H1 (cell line): ENCODE measurements around the gene CHSY3. TPM values are rescaled to one million over a fixed set of nuclear protein-coding genes. Genes with fewer than 3 reads are reported as not detected.

Experiments
- CTCF ChIA-PET: fragments of 300-600 bp; sonication (Branson Sonifier 250); formaldehyde crosslinking; loops from one replicate; lab custom pipeline; 2021; ENCODE audit not compliant: partially characterized antibody; lab: Charles Lee
- POLR2A ChIA-PET: fragments of 300-600 bp; sonication (Branson Sonifier 250); formaldehyde crosslinking; loops from one replicate; lab custom pipeline; 2021; ENCODE audit warnings: inconsistent platforms; ENCODE audit not compliant: partially characterized antibody; lab: Charles Lee
- DNase-seq, 2 experiments: peaks; one replicate each; pipeline versions ENCODE4 v3.0.0 to v3.0.0-alpha.2; 2010 to 2022; ENCODE audit warnings: low spot score in 2 of 2, low read depth in 1 of 2, mixed read lengths in 1 of 2
- FAIRE-seq: peaks from 2 replicates; lab custom pipeline; 2011; peaks lifted over from hg19 to GRCh38; lab: Jason Lieb, UNC
- H2AFZ ChIP-seq: 2 replicates; pipeline ENCODE4 v1.8.1; 2012; ENCODE audit warnings: low read length, inconsistent platforms
- H2AK5ac ChIP-seq: 2 replicates; pipeline ENCODE4 v1.6.1; 2013; ENCODE audit warnings: low read depth, low read length
- H2BK120ac ChIP-seq: replicated peaks from 2 replicates; pipeline ENCODE3; 2013; ENCODE audit warnings: low read depth, low read length, inconsistent platforms
- H2BK12ac ChIP-seq: 2 replicates; pipeline ENCODE4 v1.6.1; 2013; ENCODE audit warnings: low read depth, low read length
- H2BK15ac ChIP-seq: 2 replicates; pipeline ENCODE4 v1.6.1; 2013; ENCODE audit warnings: low read length
- H2BK20ac ChIP-seq: 2 replicates; pipeline ENCODE4 v1.6.1; 2013; ENCODE audit warnings: low read length
- H2BK5ac ChIP-seq: 2 replicates; pipeline ENCODE4 v1.6.1; 2013; ENCODE audit warnings: low read depth, low read length
- H3K14ac ChIP-seq: 2 replicates; pipeline ENCODE4 v1.6.1; 2013; ENCODE audit warnings: inconsistent platforms; ENCODE audit not compliant: insufficient read length
- H3K18ac ChIP-seq: 2 replicates; pipeline ENCODE4 v1.6.1; 2013; ENCODE audit warnings: low read length; ENCODE audit errors: extremely low read depth
- H3K23ac ChIP-seq: 2 replicates; pipeline ENCODE4 v1.6.1; 2013; ENCODE audit warnings: inconsistent platforms; ENCODE audit not compliant: insufficient read length
- H3K23me2 ChIP-seq: 2 replicates; pipeline ENCODE4 v1.6.1; 2013; ENCODE audit warnings: low read depth, low read length
- H3K27ac ChIP-seq: 2 replicates; pipeline ENCODE4 v1.6.1; 2011; ENCODE audit warnings: low read depth, low read length, inconsistent platforms
- H3K27me3 ChIP-seq, 4 experiments: replicated peaks in 1 of 4; 1 replicate in 1 of 4; 2 replicates in 3 of 4; pipeline versions ENCODE4 v1.6.1 to v1.8.1; 2011 to 2013; ENCODE audit warnings: low read length in 3 of 4, mild to moderate bottlenecking in 3 of 4, inconsistent platforms in 2 of 4, mixed read lengths in 2 of 4, moderate library complexity in 1 of 4; ENCODE audit not compliant: control insufficient read depth in 3 of 4, insufficient read depth in 3 of 4; ENCODE audit errors: extremely low read depth in 1 of 4
- H3K36me3 ChIP-seq, 4 experiments: 2 replicates each; pipeline versions ENCODE4 v1.6.1 to v1.8.1; 2011 to 2013; ENCODE audit warnings: mild to moderate bottlenecking in 4 of 4, low read length in 3 of 4, moderate library complexity in 2 of 4, control low read depth in 1 of 4, inconsistent platforms in 1 of 4; ENCODE audit not compliant: insufficient read depth in 4 of 4, control insufficient read depth in 2 of 4
- H3K4ac ChIP-seq: replicated peaks from 2 replicates; pipeline ENCODE3; 2013; ENCODE audit warnings: low read length, low read depth, mixed read lengths, inconsistent platforms; ENCODE audit not compliant: insufficient read length
- H3K4me1 ChIP-seq, 4 experiments: replicated peaks in 1 of 4; 1 replicate in 1 of 4; 2 replicates in 3 of 4; pipeline versions ENCODE4 v1.6.1 to v1.8.1; 2011 to 2013; ENCODE audit warnings: low read length in 3 of 4, inconsistent platforms in 2 of 4, mixed read lengths in 1 of 4; ENCODE audit not compliant: insufficient read depth in 4 of 4, control insufficient read depth in 3 of 4
- H3K4me2 ChIP-seq, 2 experiments: 2 replicates each; pipeline versions ENCODE4 v1.6.1 to v1.8.1; 2011 to 2013; ENCODE audit warnings: low read depth in 2 of 2, low read length in 2 of 2, control low read depth in 1 of 2, inconsistent platforms in 1 of 2, mild to moderate bottlenecking in 1 of 2; ENCODE audit not compliant: insufficient read depth in 1 of 2
- H3K4me3 ChIP-seq, 4 experiments: fragments of 200-600, 300-600 bp in 1 of 4; sonication (generic), shearing (Covaris generic), sonication (Bioruptor Twin) in 1 of 4; 2 replicates each; pipeline versions ENCODE4 v1.5.1 to v1.8.1; 2011 to 2016; ENCODE audit warnings: low read length in 4 of 4, low read depth in 3 of 4, control low read depth in 2 of 4, inconsistent platforms in 2 of 4, mild to moderate bottlenecking in 2 of 4, mixed read lengths in 1 of 4, moderate library complexity in 1 of 4; ENCODE audit not compliant: insufficient read depth in 2 of 4; ENCODE audit errors: extremely low read depth in 1 of 4
- H3K56ac ChIP-seq: replicated peaks from 2 replicates; pipeline ENCODE3; 2013; ENCODE audit warnings: low read depth, mild to moderate bottlenecking, mixed read lengths, low read length, inconsistent platforms; ENCODE audit not compliant: insufficient read length
- H3K79me1 ChIP-seq: 2 replicates; pipeline ENCODE4 v1.6.1; 2013; ENCODE audit warnings: low read depth, low read length, control low read depth
- H3K79me2 ChIP-seq, 2 experiments: 2 replicates each; pipeline versions ENCODE4 v1.6.1 to v1.8.1; 2012 to 2013; ENCODE audit warnings: low read length in 2 of 2, mild to moderate bottlenecking in 2 of 2, inconsistent platforms in 1 of 2; ENCODE audit not compliant: insufficient read depth in 2 of 2, control insufficient read depth in 1 of 2
- H3K9ac ChIP-seq, 4 experiments: replicated peaks in 1 of 4; 1 replicate in 1 of 4; 2 replicates in 3 of 4; pipeline versions ENCODE4 v1.6.1 to v1.8.1; 2011 to 2013; ENCODE audit warnings: low read depth in 3 of 4, low read length in 3 of 4, control low read depth in 2 of 4, mild to moderate bottlenecking in 2 of 4, moderate library complexity in 2 of 4, inconsistent platforms in 1 of 4; ENCODE audit errors: extremely low read depth in 1 of 4
- H3K9me3 ChIP-seq, 2 experiments: 2 replicates each; pipeline versions ENCODE4 v1.6.1 to v1.8.1; 2012 to 2013; ENCODE audit warnings: mild to moderate bottlenecking in 2 of 2, moderate library complexity in 2 of 2, control low read depth in 1 of 2, inconsistent platforms in 1 of 2, low read depth in 1 of 2, low read length in 1 of 2, mixed read lengths in 1 of 2; ENCODE audit not compliant: insufficient read depth in 2 of 2
- H4K20me1 ChIP-seq, 2 experiments: replicated peaks in 1 of 2; 2 replicates each; pipeline versions ENCODE3 to v1.8.1; 2011 to 2013; ENCODE audit warnings: inconsistent platforms in 2 of 2, low read length in 2 of 2, mild to moderate bottlenecking in 1 of 2; ENCODE audit not compliant: insufficient read depth in 2 of 2, control insufficient read depth in 1 of 2
- H4K5ac ChIP-seq: 2 replicates; pipeline ENCODE4 v1.6.1; 2013; ENCODE audit warnings: low read length, low read depth, mixed read lengths, inconsistent platforms; ENCODE audit not compliant: insufficient read length
- H4K8ac ChIP-seq: 2 replicates; pipeline ENCODE4 v1.8.0; 2013; ENCODE audit warnings: mild to moderate bottlenecking, moderate library complexity, low read length, inconsistent platforms; ENCODE audit not compliant: insufficient read depth; ENCODE audit errors: extremely low read depth
- H4K91ac ChIP-seq: replicated peaks from 2 replicates; pipeline ENCODE3; 2013; ENCODE audit warnings: low read length, mixed read lengths, inconsistent platforms; ENCODE audit not compliant: insufficient read length
- ASH2L ChIP-seq: fragments of 200-600, 300-600 bp; sonication (generic); IDR thresholded peaks from one replicate; pipeline ENCODE4 v1.7.1; 2017; ENCODE audit warnings: low read length
- KDM1A ChIP-seq: fragments of 200-600, 300-600 bp; sonication (generic); IDR thresholded peaks from 2 replicates; pipeline ENCODE4 v1.7.1; 2016; ENCODE audit warnings: mild to moderate bottlenecking, low read length, borderline replicate concordance
- PHF8 ChIP-seq: fragments of 200-600 bp; sonication (generic); conservative IDR thresholded peaks from 2 replicates; pipeline ENCODE4 v1.7.1; 2012; ENCODE audit warnings: low read depth, mild to moderate bottlenecking, inconsistent platforms, low read length, moderate library complexity
- SAP30 ChIP-seq: fragments of 300-600 bp; sonication (generic); IDR thresholded peaks from 2 replicates; pipeline ENCODE4 v1.7.1; 2012; ENCODE audit warnings: low read length, moderate library complexity, mild to moderate bottlenecking, inconsistent platforms; ENCODE audit not compliant: insufficient read depth, insufficient replicate concordance
- TCF12 ChIP-seq: IDR thresholded peaks from 2 replicates; pipeline ENCODE4 v1.6.1; 2011; ENCODE audit warnings: low read depth, mild to moderate bottlenecking, low read length
- WGBS, 2 experiments: shearing (Covaris generic) in 1 of 2; methylation state at CpG; one replicate each; pipeline versions ENCODE4 v1.1.6 to v1.1.7; 2013 to 2015; ENCODE audit warnings: low lambda C conversion rate in 2 of 2, mixed read lengths in 2 of 2, inconsistent platforms in 1 of 2, low coverage in 1 of 2, missing lambda C conversion rate in 1 of 2; ENCODE audit not compliant: insufficient replicate concordance in 2 of 2, insufficient coverage in 1 of 2, insufficient read length in 1 of 2; ENCODE audit errors: extremely low coverage in 1 of 2, missing lambda C conversion rate in 1 of 2; 5-methylcytosine and 5-hydroxymethylcytosine counted together
- polyA plus RNA-seq, 7 experiments: library from polyadenylated mRNA; depleted of rRNA in 3 of 7; stranded (reverse) in 5 of 7; unstranded in 2 of 7; fragments of >200 nt in 5 of 7; fragments of 200-250 nt in 2 of 7; gene quantifications; 1 replicate in 5 of 7; 2 replicates in 1 of 7; 4 replicates in 1 of 7; pipeline versions ENCODE4 v1.2.1 to v1.2.3, GENCODE V29; 2011 to 2013; ENCODE audit warnings: missing spikeins in 2 of 7, mixed read lengths in 2 of 7
- total RNA-seq: library from RNA; stranded (reverse); fragmentation: NEBNext Ultra II Directional; extraction: Animal tissue kit (Norgen Biotek cat#: 25700); gene quantifications from 2 replicates; pipeline ENCODE4 v1.2.1, GENCODE V29; 2021

The CHSY3 gene
- total and polyA plus RNA-seq, 2 of the 8 experiments (the other 6 are each of a cell fraction or from before 2014, with no cell fraction given), result 0.24 to 1.8 TPM

DNA sequence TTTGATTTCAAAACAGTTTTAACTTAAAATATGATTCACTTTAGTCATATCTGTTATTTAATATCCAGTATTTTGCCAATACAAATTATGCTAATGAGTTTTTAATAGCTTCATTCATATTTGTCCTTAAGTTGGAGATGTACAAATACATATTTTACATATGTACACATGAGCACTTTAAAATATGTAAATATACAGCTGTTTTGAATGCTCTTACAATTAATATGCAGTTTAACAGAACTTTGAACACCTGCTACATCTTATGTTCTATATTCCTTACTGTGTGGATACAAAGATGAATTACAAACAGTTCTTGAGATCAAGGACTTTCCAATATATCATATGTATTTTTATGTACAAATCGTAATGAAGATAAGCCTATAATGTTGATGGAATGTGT, 74.0 kb downstream of the CHSY3 start:
- Histone ChIP-seq H2BK20ac (no peak overlapping the region), H3K4ac (no peak overlapping the region), H4K5ac (no peak overlapping the region), H3K14ac (no peak overlapping the region), H3K9ac (no peak overlapping the region), H2BK15ac (no peak overlapping the region), H3K79me1 (no peaks in the 10 kb centered on the region), H3K4me2 (no peak overlapping the region), H4K20me1 (no peaks in the 10 kb centered on the region), H3K4me1 (no peaks in the 10 kb centered on the region), H3K36me3 (no peaks in the 10 kb centered on the region), H4K8ac (no peak overlapping the region), H4K91ac (no peak overlapping the region), H3K4me3 (no peak overlapping the region), H3K79me2 (no peaks in the 10 kb centered on the region), H3K27ac (no peak overlapping the region), H3K27me3 (no peaks in the 10 kb centered on the region), H2BK120ac (no peak overlapping the region), H2BK5ac (no peak overlapping the region), H2BK12ac (no peak overlapping the region), H3K23ac (no peak overlapping the region), H3K9me3 (no peaks in the 10 kb centered on the region), H2AK5ac (no peak overlapping the region), H3K18ac (no peak overlapping the region), H3K23me2 (no peaks in the 10 kb centered on the region), H3K56ac (no peak overlapping the region), H2AFZ (no peak overlapping the region)
- ChIA-PET POLR2A (no interaction called here), CTCF (interaction anchor here (0.6 to 0.8 kb wide), 2 partner anchors 76 to 127 kb away, joined by 3 to 5 read pairs; no protein-coding TSS in a partner anchor)
- TF ChIP-seq KDM1A (no peak), SAP30 (no peak), PHF8 (no peak), ASH2L (no peak), TCF12 (no peak)
- FAIRE-seq (no peak), DNase-seq (no peak)
- WGBS, 2 experiments, result 90% methylated on average over 1 of the region's 1 CpG; no CpG with 5 or more reads in 1 of the 2 experiments
